Measurements from ENCODE around the gene CHRD.

CHRD gene

DNA sequence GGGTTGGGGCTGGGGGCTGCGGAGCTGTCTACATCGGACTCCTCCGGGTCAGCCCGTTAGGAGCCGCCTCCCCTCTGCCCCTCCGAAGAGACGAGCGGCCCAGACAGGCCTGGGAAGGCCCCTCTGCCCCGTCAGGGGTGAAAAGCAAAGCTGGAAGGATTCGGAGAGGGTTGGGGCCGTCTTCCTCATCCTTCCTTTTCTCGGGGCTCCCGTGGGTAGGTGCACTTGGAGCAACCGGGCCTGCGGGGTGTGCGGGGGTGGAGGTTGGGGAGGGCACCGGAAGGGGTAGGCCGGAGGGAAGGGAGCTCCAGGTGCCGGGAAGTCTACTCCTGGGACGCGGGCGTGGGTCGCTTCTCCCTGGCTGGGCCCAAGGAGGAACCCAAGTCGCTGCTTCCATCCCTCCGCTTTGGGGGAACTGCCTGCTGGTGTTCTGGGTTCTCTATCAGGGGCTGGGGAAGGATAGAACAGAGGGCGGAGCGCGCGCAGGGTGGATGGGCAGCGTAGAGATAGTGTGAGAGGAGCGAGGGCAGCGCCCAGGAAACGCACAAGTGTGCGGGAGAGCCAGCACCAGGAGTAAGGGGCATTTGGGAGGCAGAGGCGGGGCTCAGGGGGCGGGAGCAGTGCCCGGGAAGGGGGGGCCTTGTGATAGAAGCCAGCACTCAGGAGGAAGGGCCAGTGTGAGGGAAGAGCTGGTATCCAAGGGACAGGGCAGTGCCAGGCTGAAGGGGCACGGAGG is 17.8 kb upstream of the CHRD start:
- Histone ChIP-seq H3K27me3 (ENCODE audit: control insufficient read depth in 1 of 2, insufficient read depth in 2 of 2, low read length in 2 of 2) (no peaks in the 10 kb centered on the region), H3K4me1 (ENCODE audit: control insufficient read depth, insufficient read depth, low read length) (peaks cover 32% of the 10 kb centered on the region)

DNA sequence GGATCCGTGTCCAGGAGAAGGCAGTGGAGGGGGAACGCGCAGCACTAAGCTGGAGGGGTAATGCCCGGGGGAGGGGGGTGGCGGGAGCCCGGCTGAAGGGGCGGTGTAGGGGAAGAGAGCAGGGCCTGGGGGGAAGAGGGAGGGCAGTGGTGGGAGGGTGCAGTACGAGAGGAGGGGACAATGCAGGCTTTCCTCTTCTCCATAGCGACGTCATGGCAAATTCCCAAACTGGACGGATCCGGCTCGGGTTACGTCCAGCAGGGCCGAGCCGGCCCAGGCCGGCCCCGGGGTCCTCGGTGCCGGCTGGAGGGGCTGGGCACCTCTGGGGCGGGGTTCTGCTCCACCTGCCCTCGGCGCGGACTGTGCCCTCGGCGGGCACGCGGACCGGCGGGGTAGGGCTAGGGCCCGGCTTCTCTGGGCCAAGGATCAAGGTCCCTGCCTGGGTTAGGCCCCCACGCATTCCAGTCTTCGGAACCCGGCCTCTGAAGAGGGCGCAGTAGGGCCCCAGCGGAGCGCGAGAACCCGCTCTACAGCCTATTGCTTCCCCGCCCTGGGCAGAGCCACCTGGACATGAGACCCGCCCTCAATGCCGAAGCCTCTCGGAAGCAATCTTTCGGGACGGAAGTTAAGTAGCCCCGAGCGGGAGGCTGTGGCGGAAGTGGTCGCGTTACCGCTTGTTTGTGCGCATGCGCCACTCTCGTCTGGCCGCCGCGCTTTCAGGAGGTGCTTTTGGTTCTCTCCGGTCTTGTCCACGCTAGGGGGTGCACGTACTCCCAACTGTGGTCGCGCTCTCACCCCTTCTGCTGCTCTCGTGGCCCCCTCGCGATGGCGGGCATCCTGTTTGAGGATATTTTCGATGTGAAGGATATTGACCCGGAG is 16.9 kb upstream of the CHRD start:
- Histone ChIP-seq H3K27ac (ENCODE audit: low read length) (peak overlapping the region; percentile 98), H3K4me3 (ENCODE audit: low read length in 2 of 2) (peak overlapping the region; percentile 65 to 88), H3K27me3 (ENCODE audit: control insufficient read depth in 1 of 2, insufficient read depth in 2 of 2, low read length in 2 of 2) (no peaks in the 10 kb centered on the region), H3K36me3 (ENCODE audit: control insufficient read depth in 2 of 2, insufficient read depth in 2 of 2, low read length in 2 of 2) (peaks cover 3 to 22% of the 10 kb centered on the region in 2 donors), H3K9ac (ENCODE audit: low read length in 2 of 2) (peak overlapping the region; percentile 90 to 96), H3K9me3 (ENCODE audit: control insufficient read depth in 2 of 2, low read length in 2 of 2) (no peaks in the 10 kb centered on the region), H3K4me1 (ENCODE audit: control insufficient read depth, insufficient read depth, low read length) (peaks cover 32% of the 10 kb centered on the region)

More for the DNA sequence above, 17.8 kb upstream of the CHRD start:
- no peaks in the 10 kb centered on the region for H3K9me3 ChIP-seq (ENCODE audit: control insufficient read depth in 2 of 2, low read length in 2 of 2)
- peak overlapping the region; percentile 65 to 88 for H3K4me3 ChIP-seq (ENCODE audit: low read length in 2 of 2)
- H3K36me3 ChIP-seq (ENCODE audit: control insufficient read depth in 2 of 2, insufficient read depth in 2 of 2, low read length in 2 of 2): peaks cover 0 to 21% of the 10 kb centered on the region in 2 donors
- peak overlapping the region; percentile 98 for H3K27ac ChIP-seq (ENCODE audit: low read length)
- H3K9ac ChIP-seq (ENCODE audit: low read length in 2 of 2): peak overlapping the region; percentile 90 to 96

DNA sequence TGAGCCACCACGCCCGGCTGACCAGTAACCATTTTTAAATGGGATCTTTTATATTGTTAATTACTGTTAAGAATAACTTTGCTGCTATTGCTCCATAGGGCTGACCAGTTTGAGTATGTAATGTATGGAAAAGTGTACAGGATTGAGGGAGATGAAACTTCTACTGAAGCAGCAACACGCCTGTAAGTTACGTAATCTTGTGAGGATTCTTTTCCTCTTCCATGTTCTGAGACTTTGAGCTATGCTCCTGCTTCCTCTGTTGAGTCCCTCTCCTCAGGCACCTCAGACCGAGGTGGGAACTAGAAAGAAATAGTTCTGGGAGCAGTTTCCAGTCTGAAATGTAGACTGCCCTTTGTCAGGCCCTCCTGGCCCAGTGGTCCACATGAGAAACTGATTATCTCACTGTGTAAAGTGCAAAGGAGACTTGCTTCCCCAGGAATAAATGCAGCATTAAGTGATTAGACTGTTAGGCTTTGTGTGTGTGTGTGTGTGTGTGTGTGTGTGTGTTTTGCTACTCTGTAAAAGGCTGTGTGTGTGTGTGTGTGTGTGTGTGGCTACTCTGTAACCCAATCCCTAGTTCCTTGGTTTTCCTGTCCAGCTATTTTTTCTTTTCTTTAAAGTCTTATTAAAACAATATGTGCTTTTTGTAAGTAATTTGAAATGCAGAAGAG is 13.1 kb upstream of the CHRD start:
- no peaks in the 10 kb centered on the region for H3K9me3 ChIP-seq (ENCODE audit: control insufficient read depth in 2 of 2, low read length in 2 of 2)
- no peak overlapping the region for H3K9ac ChIP-seq (ENCODE audit: low read length in 2 of 2)
- no peaks in the 10 kb centered on the region for H3K27me3 ChIP-seq (ENCODE audit: control insufficient read depth in 1 of 2, insufficient read depth in 2 of 2, low read length in 2 of 2)
- no peak overlapping the region for H3K4me3 ChIP-seq (ENCODE audit: low read length in 2 of 2)
- no peak overlapping the region for H3K27ac ChIP-seq (ENCODE audit: low read length)
- H3K4me1 ChIP-seq (ENCODE audit: control insufficient read depth, insufficient read depth, low read length): peaks cover 29% of the 10 kb centered on the region
- peaks cover 9 to 25% of the 10 kb centered on the region in 2 donors for H3K36me3 ChIP-seq (ENCODE audit: control insufficient read depth in 2 of 2, insufficient read depth in 2 of 2, low read length in 2 of 2)

DNA sequence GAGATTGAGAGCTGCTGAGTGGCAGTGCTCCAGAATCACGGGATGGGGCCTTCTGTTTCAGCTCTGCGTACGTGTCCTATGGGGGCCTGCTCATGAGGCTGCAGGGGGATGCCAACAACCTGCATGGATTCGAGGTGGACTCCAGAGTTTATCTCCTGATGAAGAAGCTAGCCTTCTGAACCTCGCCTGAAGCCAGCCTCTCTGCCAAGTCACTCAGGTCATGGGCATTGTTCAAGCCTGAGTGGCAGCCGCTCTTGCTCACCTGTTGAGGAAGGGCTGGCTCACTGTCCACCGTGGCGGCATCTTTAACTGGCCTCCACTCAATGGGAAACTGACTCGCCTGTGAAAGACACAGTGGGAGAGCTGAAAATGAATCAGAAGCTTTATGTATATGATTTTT is 11.7 kb upstream of the CHRD start:
- Histone ChIP-seq H3K4me3 (ENCODE audit: low read length in 2 of 2) (no peak overlapping the region), H3K27me3 (ENCODE audit: control insufficient read depth in 1 of 2, insufficient read depth in 2 of 2, low read length in 2 of 2) (no peaks in the 10 kb centered on the region), H3K36me3 (ENCODE audit: control insufficient read depth in 2 of 2, insufficient read depth in 2 of 2, low read length in 2 of 2) (peaks cover 9 to 25% of the 10 kb centered on the region in 2 donors), H3K9me3 (ENCODE audit: control insufficient read depth in 2 of 2, low read length in 2 of 2) (no peaks in the 10 kb centered on the region), H3K9ac (ENCODE audit: low read length in 2 of 2) (no peak overlapping the region), H3K27ac (ENCODE audit: low read length) (no peak overlapping the region), H3K4me1 (ENCODE audit: control insufficient read depth, insufficient read depth, low read length) (peaks cover 22% of the 10 kb centered on the region)

DNA sequence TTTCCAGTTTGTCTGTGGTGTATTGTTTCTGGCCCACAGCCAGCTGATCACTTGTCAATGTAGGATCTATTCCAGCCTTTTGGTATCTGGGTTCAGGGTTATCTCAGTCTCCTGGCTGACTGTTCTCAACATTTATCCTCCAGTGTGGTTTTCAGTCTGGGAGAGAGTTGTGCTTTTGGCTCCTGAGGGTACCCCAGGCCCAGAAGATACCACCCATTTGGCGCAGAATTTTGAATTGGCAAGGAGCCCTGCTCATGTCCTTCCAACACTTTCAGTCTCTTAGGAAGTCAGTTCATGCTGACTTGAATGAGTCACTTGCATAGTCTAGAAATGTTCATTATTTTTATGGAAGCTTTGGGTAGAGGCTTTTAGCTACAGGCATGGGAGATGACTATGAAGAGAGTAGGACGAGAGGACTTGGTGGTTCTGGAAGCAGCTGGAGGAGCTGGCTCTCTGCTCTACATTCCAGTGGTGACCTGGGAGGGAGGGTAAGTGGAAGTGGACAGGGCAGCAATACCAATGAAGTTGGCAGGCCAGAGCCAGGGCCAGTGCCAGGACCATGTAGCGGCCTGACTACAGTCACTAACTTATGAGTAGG is 11.2 kb upstream of the CHRD start:
- Histone ChIP-seq H3K27ac (ENCODE audit: low read length) (peak overlapping the region; percentile 24), H3K9ac (ENCODE audit: low read length in 2 of 2) (peak overlapping the region in 1 of 2 donors; percentile 21), H3K4me1 (ENCODE audit: control insufficient read depth, insufficient read depth, low read length) (peaks cover 16% of the 10 kb centered on the region), H3K36me3 (ENCODE audit: control insufficient read depth in 2 of 2, insufficient read depth in 2 of 2, low read length in 2 of 2) (peaks cover 9 to 25% of the 10 kb centered on the region in 2 donors), H3K9me3 (ENCODE audit: control insufficient read depth in 2 of 2, low read length in 2 of 2) (no peaks in the 10 kb centered on the region), H3K4me3 (ENCODE audit: low read length in 2 of 2) (no peak overlapping the region), H3K27me3 (ENCODE audit: control insufficient read depth in 1 of 2, insufficient read depth in 2 of 2, low read length in 2 of 2) (no peaks in the 10 kb centered on the region)

DNA sequence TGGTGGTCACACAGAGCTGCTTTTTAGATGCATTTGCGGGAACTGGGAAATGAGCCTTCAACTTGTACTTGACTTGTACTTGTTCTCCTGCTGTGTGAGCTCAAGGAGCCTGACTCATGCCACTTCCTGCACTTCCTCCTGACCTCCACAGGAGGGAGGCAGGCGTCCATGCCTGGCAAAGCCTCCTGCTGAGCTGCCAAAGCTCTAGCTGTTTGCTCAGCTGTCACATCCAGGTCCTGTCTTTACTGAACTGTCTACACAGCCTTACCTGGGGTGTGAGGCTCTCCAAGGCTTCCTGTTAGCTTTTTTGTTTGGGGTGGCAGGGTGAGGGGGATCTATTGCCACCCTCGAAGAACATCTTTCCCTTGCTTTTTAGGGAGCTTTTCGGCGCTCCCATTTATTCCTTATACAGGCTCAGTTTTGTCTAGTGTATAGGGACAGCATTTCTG is 8.3 kb upstream of the CHRD start:
- Histone ChIP-seq H3K9ac (ENCODE audit: low read length in 2 of 2) (no peak overlapping the region), H3K27me3 (ENCODE audit: control insufficient read depth in 1 of 2, insufficient read depth in 2 of 2, low read length in 2 of 2) (no peaks in the 10 kb centered on the region), H3K27ac (ENCODE audit: low read length) (no peak overlapping the region), H3K9me3 (ENCODE audit: control insufficient read depth in 2 of 2, low read length in 2 of 2) (no peaks in the 10 kb centered on the region), H3K4me1 (ENCODE audit: control insufficient read depth, insufficient read depth, low read length) (peaks cover 11% of the 10 kb centered on the region), H3K36me3 (ENCODE audit: control insufficient read depth in 2 of 2, insufficient read depth in 2 of 2, low read length in 2 of 2) (peaks cover 9 to 15% of the 10 kb centered on the region in 2 donors), H3K4me3 (ENCODE audit: low read length in 2 of 2) (no peak overlapping the region)

DNA sequence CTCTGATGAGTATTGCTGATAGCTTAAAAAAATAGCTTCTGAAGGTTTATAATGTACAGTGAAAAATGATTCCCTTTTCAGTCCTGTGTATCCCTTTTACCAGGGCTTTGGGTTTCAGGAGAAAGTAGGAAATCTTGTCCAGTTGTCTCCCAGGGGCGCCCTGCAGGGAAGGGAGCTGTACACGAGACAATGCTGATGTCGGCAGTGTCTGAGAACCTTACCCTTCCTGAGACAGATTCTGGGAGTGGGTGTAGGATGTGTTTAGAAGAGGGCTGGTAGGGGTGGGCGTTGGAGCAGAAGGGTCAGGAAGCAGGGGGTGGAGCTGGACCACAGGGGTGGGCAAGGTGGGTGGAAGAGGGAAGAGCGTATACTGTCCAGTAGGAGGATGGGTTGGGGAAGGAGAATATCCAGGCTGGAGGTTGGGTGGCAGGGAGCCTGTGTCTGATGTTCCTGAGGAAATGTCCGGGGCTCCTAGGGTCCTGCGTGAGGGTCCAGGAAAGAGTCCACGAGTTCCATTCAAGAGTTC is 7.5 kb upstream of the CHRD start:
- H3K4me3 ChIP-seq (ENCODE audit: low read length in 2 of 2): no peak overlapping the region
- H3K9ac ChIP-seq (ENCODE audit: low read length in 2 of 2): no peak overlapping the region
- no peaks in the 10 kb centered on the region for H3K27me3 ChIP-seq (ENCODE audit: control insufficient read depth in 1 of 2, insufficient read depth in 2 of 2, low read length in 2 of 2)
- peaks cover 11% of the 10 kb centered on the region for H3K4me1 ChIP-seq (ENCODE audit: control insufficient read depth, insufficient read depth, low read length)
- H3K27ac ChIP-seq (ENCODE audit: low read length): no peak overlapping the region
- H3K9me3 ChIP-seq (ENCODE audit: control insufficient read depth in 2 of 2, low read length in 2 of 2): no peaks in the 10 kb centered on the region
- peaks cover 9% of the 10 kb centered on the region in 2 donors for H3K36me3 ChIP-seq (ENCODE audit: control insufficient read depth in 2 of 2, insufficient read depth in 2 of 2, low read length in 2 of 2)

DNA sequence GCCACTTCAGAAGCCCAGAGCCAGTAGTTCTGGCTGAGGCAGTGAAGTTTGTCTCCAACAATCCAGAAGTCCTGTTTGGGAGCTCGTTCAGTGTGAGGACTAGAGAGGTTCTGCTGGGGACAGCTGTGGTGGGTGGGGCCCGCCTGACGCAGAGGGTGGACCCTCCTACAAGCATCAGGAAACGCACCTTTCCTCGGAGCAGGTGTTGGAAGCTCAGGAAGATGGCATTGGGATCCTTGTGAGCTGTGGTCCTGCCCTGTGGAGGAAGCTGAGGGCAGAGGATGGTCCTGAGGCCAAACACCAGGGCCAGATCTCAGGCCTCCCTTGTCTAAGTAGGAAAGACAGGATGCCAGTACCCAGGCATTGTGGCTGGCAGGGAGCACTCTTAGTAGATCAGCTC is 6.9 kb upstream of the CHRD start:
- Histone ChIP-seq H3K4me3 (ENCODE audit: low read length in 2 of 2) (no peak overlapping the region), H3K4me1 (ENCODE audit: control insufficient read depth, insufficient read depth, low read length) (peaks cover 15% of the 10 kb centered on the region), H3K27ac (ENCODE audit: low read length) (no peak overlapping the region)

DNA sequence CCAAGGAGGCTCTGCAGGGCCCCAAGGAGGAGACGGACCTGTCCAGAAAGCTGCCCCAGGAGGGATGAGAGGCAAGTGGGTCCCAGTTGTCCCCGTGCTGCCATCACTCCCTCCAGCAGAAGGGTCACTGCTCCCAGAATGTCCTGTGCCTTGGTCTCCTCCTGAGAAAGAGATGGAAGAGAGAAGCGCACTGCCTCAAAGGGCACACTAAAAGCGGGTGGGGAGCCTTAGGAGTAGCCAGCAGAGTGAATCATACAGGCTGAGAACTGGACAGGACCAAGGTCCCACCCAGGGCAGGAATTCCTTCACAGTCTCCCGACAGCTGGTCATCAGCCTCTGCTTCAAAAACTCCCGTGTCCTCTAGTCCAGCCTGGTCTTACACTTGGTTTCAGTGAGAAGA is 6.4 kb upstream of the CHRD start:
- H3K9me3 ChIP-seq (ENCODE audit: control insufficient read depth in 2 of 2, low read length in 2 of 2): no peaks in the 10 kb centered on the region
- no peak overlapping the region for H3K27ac ChIP-seq (ENCODE audit: low read length)
- no peak overlapping the region for H3K4me3 ChIP-seq (ENCODE audit: low read length in 2 of 2)
- peaks cover 0 to 8% of the 10 kb centered on the region in 2 donors for H3K27me3 ChIP-seq (ENCODE audit: control insufficient read depth in 1 of 2, insufficient read depth in 2 of 2, low read length in 2 of 2)
- H3K4me1 ChIP-seq (ENCODE audit: control insufficient read depth, insufficient read depth, low read length): peaks cover 20% of the 10 kb centered on the region
- peak overlapping the region in 1 of 2 donors; percentile 13 for H3K9ac ChIP-seq (ENCODE audit: low read length in 2 of 2)
- H3K36me3 ChIP-seq (ENCODE audit: control insufficient read depth in 2 of 2, insufficient read depth in 2 of 2, low read length in 2 of 2): peaks cover under 1 to 3% of the 10 kb centered on the region in 2 donors

More for the DNA sequence above, 6.9 kb upstream of the CHRD start:
- Histone ChIP-seq H3K9ac (ENCODE audit: low read length in 2 of 2) (no peak overlapping the region), H3K9me3 (ENCODE audit: control insufficient read depth in 2 of 2, low read length in 2 of 2) (no peaks in the 10 kb centered on the region), H3K27me3 (ENCODE audit: control insufficient read depth in 1 of 2, insufficient read depth in 2 of 2, low read length in 2 of 2) (peaks cover 0 to 3% of the 10 kb centered on the region in 2 donors), H3K36me3 (ENCODE audit: control insufficient read depth in 2 of 2, insufficient read depth in 2 of 2, low read length in 2 of 2) (peaks cover 6 to 7% of the 10 kb centered on the region in 2 donors)
